ENCODE data around the gene IL21R. TPM values are rescaled to one million over a fixed set of nuclear protein-coding genes. Genes with fewer than 3 reads are reported as not detected.
"Not testable (repeated sequence)": the region's sequence is repeated elsewhere in the genome, so short reads cannot be mapped to it uniquely, and the experiment has no call there.

The IL21R gene
- total RNA-seq, 1 donor, result 0.54 TPM

DNA sequence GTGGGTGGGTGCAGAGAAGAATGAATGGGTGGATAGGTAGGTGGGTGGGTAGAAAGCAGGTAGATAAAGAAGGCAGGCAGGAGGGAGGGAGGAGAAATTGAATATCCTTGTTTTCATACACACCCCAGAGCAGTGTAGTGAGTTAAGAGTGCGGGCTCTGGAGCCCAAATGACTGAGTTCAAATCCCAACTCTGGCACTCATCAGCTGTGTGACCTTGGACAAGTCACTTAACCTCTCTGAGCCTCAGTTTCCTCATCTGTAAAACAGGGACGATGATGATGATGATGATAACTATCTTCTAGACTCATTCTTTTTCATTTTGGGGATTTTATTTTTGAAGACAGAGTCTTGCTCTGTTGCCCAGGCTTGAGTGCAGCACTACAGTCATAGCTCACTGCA, 2.0 kb upstream of the IL21R start:
- no peak for DNase-seq (ENCODE audit: low read depth in 2 of 3, low spot score in 2 of 3)

DNA sequence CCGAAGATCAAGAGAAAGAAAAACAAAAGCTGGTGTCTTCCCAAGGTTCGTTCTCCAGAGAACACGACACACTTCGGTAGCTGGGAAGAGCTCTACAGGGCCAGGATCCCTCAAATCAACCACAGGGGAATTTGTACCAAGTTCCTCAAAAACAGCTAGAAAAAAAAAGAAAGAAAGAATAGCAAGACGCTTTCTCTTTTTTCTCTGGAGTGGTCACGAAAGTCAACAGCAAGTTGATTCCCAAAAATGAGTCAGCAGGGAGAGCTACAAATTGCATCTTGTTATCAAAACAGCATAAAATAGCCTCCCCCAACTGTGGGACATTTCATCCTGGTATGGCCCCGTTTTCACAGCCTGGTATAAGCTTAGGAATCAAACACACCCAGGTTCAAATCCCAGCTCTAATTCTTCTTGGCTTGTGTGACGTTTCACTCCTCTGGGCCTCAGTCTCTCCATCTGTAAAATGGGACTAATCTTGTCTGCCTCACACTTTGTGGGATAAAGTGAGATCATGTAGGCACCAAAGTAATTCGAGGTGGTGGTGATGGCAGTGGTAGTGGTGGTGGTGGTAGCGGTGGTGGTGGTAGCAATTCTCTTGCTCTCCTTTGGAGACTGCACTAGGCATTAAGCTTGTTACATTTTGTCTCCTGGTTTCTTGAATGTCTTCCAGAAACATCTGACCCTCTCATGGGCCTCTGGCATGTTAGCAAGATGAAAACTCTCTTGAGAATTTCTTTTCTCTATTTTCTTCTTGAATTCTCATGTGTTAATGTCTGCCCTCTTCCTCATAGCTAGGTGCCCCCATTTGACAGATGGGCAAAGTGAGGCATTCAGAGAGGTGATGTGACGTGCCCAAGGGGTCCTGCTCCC, 988 bp upstream of the IL21R start:
- peak in 2 of 3 donors; percentile 71 to 80 for DNase-seq (ENCODE audit: low read depth in 2 of 3, low spot score in 2 of 3)

DNA sequence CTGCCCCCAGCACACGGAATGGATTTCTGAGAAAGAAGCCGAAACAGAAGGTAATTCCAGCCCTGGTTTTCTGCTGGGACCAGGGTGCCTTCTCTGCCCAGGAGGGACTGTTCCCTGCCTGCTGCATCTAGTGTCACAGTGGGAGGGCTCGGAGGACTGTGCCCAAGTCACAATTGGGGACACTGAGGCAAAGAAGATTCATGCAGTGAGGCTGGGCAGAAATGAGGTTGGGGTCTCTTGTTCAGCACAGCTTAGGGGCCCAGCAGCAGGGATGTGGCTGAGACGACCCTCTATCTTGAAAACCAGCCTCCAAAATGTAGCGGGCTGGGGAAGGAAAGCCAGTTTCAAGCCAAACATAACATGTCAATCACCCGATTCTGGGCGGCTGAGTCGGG, 592 bp downstream of the IL21R start:
- no peak for DNase-seq (ENCODE audit: low read depth in 2 of 3, low spot score in 2 of 3)

DNA sequence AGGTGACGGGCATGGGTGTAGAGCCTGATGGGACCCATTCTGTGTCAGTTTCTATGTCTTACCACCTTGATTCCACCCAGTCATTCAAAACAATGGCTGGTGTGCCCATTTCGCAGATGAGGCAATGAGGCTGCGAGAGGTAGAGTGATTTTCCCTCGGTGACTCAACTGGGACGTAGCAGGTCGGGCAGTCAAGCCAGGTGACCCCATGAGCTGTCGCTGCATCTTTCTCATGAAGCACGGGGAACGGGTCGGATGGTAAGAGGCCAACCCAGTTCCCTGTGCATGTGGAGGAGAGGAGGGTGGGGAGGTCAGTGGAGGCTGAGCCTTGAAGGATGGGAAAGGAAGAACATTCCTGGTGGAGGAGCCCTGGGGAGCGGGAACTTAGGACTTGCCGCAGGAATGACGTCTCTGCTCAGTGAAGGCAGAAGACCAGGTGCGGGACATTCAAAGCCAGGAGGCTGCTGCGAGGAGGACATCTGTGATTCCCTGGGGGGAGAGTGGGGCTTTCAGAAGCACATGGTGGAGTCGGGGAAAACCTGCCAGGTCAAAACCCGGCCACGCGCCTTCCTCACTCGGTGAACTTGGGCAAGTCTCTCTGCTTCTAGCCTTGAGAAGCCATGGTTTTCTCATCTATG, 1.1 kb downstream of the IL21R start:
- no peak for DNase-seq (ENCODE audit: low read depth in 2 of 3, low spot score in 2 of 3)

- no peak for DNase-seq (ENCODE audit: low read depth in 2 of 3, low spot score in 2 of 3)
Observed at GRCh38 chr16:27403601-27403992, 1.6 kb downstream of the IL21R start.

DNA sequence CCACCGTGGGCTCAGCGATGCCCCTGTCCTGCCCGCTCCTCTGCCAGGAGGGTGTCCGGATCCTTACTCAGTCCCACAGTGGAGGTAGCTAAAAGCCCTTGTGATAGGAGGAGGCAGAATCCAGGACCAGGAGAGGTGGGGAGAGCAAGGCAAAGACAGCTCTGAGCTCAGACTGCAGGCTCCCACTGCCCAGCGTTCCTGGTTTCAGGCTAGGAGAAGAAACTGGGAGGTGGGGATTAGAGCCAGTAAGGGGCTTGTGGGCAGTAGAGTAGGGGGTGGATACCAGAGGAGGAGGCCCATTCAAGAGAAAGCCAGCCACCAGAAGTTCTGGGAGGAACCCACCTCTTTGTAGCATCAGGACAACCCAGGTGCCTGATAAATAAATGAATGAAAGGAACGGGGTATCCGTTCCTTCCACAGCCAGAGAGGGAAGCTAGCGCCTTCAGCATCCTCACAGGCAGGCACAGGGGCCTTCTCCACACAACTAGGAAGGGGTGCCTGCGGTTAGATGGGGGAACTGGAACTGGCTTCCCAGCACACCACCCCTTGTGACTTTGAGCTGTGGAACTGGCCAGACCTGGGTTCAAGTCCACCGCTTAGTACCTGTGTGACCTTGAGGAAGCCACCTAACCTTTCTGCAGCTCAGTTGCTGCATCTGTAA, 2.3 kb downstream of the IL21R start:
- DNase-seq (ENCODE audit: low read depth in 2 of 3, low spot score in 2 of 3), result no peak

DNA sequence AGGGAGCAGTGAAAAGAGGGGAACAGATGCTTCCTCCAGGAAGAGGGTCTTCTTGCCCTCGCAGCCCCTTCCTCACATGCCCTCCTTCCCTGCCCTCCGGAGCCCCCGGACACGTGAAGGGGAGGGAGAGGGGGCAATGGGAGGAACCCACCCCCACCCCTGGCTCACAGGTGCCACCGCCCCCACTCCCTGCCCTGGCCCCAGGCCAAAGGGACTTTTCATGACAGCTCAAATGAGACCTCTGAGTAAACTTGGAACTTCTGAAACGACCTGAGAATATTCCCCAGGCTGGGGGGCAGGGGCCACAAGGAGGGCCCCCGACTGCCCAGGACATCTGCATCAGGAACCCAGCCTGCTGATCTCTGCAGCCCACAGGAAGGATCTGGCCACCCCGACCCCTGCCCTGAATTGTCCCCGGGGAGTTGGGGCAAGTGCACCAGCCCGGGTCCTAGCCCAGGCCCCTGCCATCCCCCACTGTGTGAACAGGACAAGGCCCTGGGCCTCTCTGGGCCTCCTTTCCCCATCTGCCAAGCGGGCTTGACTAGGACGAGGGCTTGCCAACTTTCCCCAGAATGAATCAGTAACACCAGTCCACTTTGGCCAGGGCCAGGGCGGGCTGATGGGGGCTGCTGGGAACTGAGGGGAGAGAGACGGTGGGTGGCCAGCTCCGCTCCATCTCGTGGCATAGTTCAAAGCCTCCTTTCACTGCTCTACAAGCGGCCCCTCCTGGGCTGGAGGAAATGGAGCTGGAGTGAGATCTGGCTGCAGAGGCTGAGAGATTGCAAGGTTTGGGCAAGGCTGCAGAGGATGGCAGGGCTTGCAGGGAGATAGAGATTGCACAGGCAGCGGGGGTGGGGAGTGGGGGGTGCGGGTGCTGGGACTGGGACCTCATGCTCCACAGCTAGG, 3.8 kb downstream of the IL21R start:
- no peak for DNase-seq (ENCODE audit: low read depth in 2 of 3, low spot score in 2 of 3)

GRCh38 chr16:27406511-27407128, 4.6 kb downstream of the IL21R start:
- DNase-seq (ENCODE audit: low read depth in 2 of 3, low spot score in 2 of 3), result no peak

DNA sequence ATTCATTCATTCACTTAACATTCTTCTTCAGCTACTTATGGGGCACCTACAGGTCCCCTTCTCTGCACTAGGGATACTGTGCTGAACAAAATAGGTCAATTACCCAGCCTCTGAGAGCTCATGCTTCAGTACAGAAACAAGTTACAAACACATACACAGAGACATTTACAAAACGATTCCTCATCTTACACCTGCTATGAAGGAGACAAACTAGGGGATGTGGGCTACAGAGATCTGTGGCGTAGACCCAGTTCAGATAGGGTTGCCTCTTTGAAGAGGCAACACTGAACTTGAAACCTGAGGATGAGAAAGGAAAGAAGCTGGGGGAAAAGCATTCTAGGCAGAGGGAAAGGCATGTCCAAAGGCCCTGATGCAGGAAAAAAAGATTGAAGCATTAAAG, 5.2 kb downstream of the IL21R start:
- no peak for DNase-seq (ENCODE audit: low read depth in 2 of 3, low spot score in 2 of 3)

DNA sequence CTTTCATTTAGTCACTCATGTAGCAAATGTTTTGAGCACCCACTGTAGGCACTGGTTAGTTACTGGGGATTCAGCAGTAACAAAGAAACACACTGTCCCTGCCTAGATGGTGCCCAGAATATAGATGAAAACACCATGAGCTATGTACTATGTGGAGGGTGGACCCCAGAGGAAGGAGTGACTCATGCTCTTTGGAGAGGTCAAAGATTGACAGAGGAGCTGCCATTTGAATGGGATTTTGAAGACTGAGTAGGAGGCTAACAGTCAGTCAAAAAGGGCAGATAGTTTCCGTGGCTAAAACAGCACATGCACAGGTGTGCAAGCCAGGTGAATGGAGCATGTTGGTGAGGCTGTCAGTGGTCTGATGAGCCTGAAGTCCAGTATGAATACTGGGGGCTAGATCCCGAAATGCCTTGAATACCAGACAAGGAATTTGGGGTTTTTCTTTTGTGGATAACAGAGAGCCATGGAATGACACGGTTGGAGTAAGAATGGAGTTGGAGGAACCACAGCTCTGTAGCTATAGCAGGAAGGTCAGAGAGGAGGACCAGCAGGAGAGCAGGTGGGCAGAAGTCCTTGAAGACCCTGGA, 6.1 kb downstream of the IL21R start:
- DNase-seq (ENCODE audit: low read depth in 2 of 3, low spot score in 2 of 3), result no peak

DNA sequence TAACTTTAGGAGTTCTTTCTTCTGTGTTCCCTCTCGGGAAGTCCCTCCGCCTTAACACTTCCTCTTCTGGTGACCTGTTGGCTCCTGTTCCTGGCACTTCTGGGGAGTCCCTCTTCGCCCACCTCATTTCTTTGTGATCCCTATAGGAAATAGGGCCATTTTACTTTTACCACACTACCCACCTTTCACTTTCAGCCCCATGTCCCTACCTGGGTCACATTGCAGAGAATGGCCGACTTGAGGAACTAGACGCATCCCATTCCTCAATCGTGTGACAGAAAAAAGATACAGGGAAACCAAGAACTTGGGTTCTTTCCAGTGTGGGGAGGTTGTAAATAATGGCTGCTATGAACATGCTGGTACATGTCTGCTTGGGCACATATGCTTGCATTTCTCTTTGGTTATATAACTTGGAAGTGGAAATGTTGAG, 6.6 kb downstream of the IL21R start:
- no peak for DNase-seq (ENCODE audit: low read depth in 2 of 3, low spot score in 2 of 3)

- DNase-seq (ENCODE audit: low read depth in 2 of 3, low spot score in 2 of 3), result not testable (repeated sequence)
Observed at GRCh38 chr16:27409958-27410357, 8.0 kb downstream of the IL21R start.

- DNase-seq (ENCODE audit: low read depth in 2 of 3, low spot score in 2 of 3), result no peak
Observed at GRCh38 chr16:27410761-27411160, 8.8 kb downstream of the IL21R start.

DNA sequence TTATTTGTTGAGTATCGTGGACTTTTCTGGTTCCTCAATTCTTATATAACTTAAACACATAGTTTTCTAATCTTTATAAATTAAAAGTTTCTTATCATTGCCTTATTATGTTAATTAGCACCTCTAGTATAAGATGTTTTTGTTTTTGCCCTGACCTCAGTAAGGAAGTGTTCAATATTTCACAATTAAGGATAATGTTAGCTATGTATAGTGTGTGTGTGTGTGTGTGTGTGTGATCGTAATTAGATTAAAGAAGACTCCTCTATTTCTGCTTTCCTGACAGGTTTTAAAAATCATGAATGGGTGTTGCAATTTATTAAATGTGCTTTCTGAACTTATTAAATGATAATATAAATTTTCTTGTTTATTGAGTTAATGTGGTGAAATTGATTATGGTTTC, 12.0 kb downstream of the IL21R start:
- no peak for DNase-seq (ENCODE audit: low read depth in 2 of 3, low spot score in 2 of 3)

GRCh38 chr16:27414788-27415431, 12.9 kb downstream of the IL21R start:
- no peak for DNase-seq (ENCODE audit: low read depth in 2 of 3, low spot score in 2 of 3)

- no peak for DNase-seq (ENCODE audit: low read depth in 2 of 3, low spot score in 2 of 3)
Observed at GRCh38 chr16:27417047-27417671, 15.2 kb downstream of the IL21R start.

DNA sequence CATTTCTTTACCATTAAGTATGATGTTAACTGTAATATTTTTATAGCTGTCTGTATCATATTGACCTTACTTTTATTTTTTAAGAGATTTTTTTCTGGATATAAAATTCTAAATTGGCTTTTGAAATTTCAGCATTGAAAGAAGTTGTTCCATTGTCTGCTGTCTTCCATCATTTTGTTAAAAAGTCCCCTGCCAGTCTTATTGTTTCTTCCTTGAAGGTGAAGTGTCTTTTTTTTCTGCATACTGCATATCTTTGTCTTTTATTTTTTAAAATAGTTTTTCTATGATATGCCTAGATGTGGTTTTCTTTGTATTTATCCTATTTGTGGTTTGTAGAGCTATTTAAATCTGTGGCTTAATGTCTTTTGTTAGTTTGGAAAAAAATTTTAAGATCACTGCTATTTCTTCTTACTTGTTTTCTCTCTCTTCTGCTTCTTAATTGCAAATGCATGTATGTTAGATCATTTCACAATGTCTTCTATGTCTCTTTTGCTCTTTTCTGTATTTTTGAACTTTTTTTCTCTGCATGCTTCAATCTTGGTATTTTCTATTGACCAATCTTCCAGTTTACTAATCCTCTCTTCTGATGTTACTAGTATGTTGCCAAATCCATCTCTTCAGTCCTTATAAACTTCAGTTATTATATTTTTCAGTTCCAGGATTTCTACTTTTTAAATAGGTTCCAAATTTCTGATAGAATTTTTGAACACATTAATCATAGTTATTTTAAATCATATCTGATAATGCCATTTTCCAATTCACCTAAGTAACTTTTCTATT, 20.2 kb downstream of the IL21R start:
- DNase-seq (ENCODE audit: low read depth in 2 of 3, low spot score in 2 of 3), result peak in 1 of 3 donors; percentile 50

Data from hematopoietic multipotent progenitor cell (in vitro differentiated cells).